ENCODE data around the gene ANO6.

Gene ANO6

GRCh38 chr12:45189766-45190403 lies 26.0 kb upstream of the ANO6 start:
- Histone ChIP-seq H3K27me3 (ENCODE audit: control insufficient read depth, insufficient read depth, low read length) (no peaks in the 10 kb centered on the region), H3K4me1 (ENCODE audit: control insufficient read depth, insufficient read depth, low read length) (no peaks in the 10 kb centered on the region), H3K9me3 (replicated peaks; ENCODE audit: low read length) (no peaks in the 10 kb centered on the region), H3K9ac (ENCODE audit: low read depth, low read length) (no peak overlapping the region), H3K36me3 (ENCODE audit: insufficient read depth, low read length) (no peaks in the 10 kb centered on the region), H3K4me3 (ENCODE audit: low read length) (no peak overlapping the region), H3K4me2 (ENCODE audit: low read length) (no peak overlapping the region)

- no peaks in the 10 kb centered on the region for H3K4me1 ChIP-seq (ENCODE audit: control insufficient read depth, insufficient read depth, low read length)
- no peaks in the 10 kb centered on the region for H3K36me3 ChIP-seq (ENCODE audit: insufficient read depth, low read length)
- H3K4me3 ChIP-seq (ENCODE audit: low read length) = no peak overlapping the region
- H3K9ac ChIP-seq (ENCODE audit: low read depth, low read length) = no peak overlapping the region
- no peaks in the 10 kb centered on the region for H3K27me3 ChIP-seq (ENCODE audit: control insufficient read depth, insufficient read depth, low read length)
- no peak overlapping the region for H3K4me2 ChIP-seq (ENCODE audit: low read length)
- H3K9me3 ChIP-seq (replicated peaks; ENCODE audit: low read length) = no peaks in the 10 kb centered on the region
These were observed 24.7 kb upstream of the ANO6 start for GRCh38 chr12:45191239-45191638.

GRCh38 chr12:45192707-45193106 lies 23.2 kb upstream of the ANO6 start:
- H3K27me3 ChIP-seq (ENCODE audit: control insufficient read depth, insufficient read depth, low read length) = no peaks in the 10 kb centered on the region
- H3K9me3 ChIP-seq (replicated peaks; ENCODE audit: low read length) = no peaks in the 10 kb centered on the region
- no peak overlapping the region for H3K4me3 ChIP-seq (ENCODE audit: low read length)
- H3K36me3 ChIP-seq (ENCODE audit: insufficient read depth, low read length) = no peaks in the 10 kb centered on the region
- H3K4me2 ChIP-seq (ENCODE audit: low read length) = no peak overlapping the region
- H3K4me1 ChIP-seq (ENCODE audit: control insufficient read depth, insufficient read depth, low read length) = no peaks in the 10 kb centered on the region
- no peak overlapping the region for H3K9ac ChIP-seq (ENCODE audit: low read depth, low read length)

GRCh38 chr12:45200491-45201043 lies 15.3 kb upstream of the ANO6 start:
- Histone ChIP-seq H3K9me3 (replicated peaks; ENCODE audit: low read length) (no peaks in the 10 kb centered on the region), H3K4me1 (ENCODE audit: control insufficient read depth, insufficient read depth, low read length) (peaks cover 5% of the 10 kb centered on the region), H3K9ac (ENCODE audit: low read depth, low read length) (no peak overlapping the region), H3K4me3 (ENCODE audit: low read length) (no peak overlapping the region), H3K4me2 (ENCODE audit: low read length) (no peak overlapping the region), H3K27me3 (ENCODE audit: control insufficient read depth, insufficient read depth, low read length) (no peaks in the 10 kb centered on the region), H3K36me3 (ENCODE audit: insufficient read depth, low read length) (no peaks in the 10 kb centered on the region)

GRCh38 chr12:45203767-45204166 lies 12.1 kb upstream of the ANO6 start:
- no peak overlapping the region for H3K9ac ChIP-seq (ENCODE audit: low read depth, low read length)
- no peaks in the 10 kb centered on the region for H3K36me3 ChIP-seq (ENCODE audit: insufficient read depth, low read length)
- no peaks in the 10 kb centered on the region for H3K9me3 ChIP-seq (replicated peaks; ENCODE audit: low read length)

GRCh38 chr12:45204757-45205156 lies 11.1 kb upstream of the ANO6 start:
- no peak overlapping the region for H3K4me2 ChIP-seq (ENCODE audit: low read length)
- H3K9me3 ChIP-seq (replicated peaks; ENCODE audit: low read length) = no peaks in the 10 kb centered on the region
- H3K27me3 ChIP-seq (ENCODE audit: control insufficient read depth, insufficient read depth, low read length) = no peaks in the 10 kb centered on the region
- H3K36me3 ChIP-seq (ENCODE audit: insufficient read depth, low read length) = no peaks in the 10 kb centered on the region
- no peak overlapping the region for H3K4me3 ChIP-seq (ENCODE audit: low read length)
- peaks cover 5% of the 10 kb centered on the region for H3K4me1 ChIP-seq (ENCODE audit: control insufficient read depth, insufficient read depth, low read length)
- H3K9ac ChIP-seq (ENCODE audit: low read depth, low read length) = no peak overlapping the region

More at GRCh38 chr12:45203767-45204166, 12.1 kb upstream of the ANO6 start:
- Histone ChIP-seq H3K4me3 (ENCODE audit: low read length) (no peak overlapping the region), H3K4me2 (ENCODE audit: low read length) (no peak overlapping the region), H3K27me3 (ENCODE audit: control insufficient read depth, insufficient read depth, low read length) (no peaks in the 10 kb centered on the region), H3K4me1 (ENCODE audit: control insufficient read depth, insufficient read depth, low read length) (peaks cover 5% of the 10 kb centered on the region)

GRCh38 chr12:45205165-45205825 lies 10.6 kb upstream of the ANO6 start:
- Histone ChIP-seq H3K9me3 (replicated peaks; ENCODE audit: low read length) (no peaks in the 10 kb centered on the region), H3K27me3 (ENCODE audit: control insufficient read depth, insufficient read depth, low read length) (no peaks in the 10 kb centered on the region), H3K4me1 (ENCODE audit: control insufficient read depth, insufficient read depth, low read length) (peaks cover under 1% of the 10 kb centered on the region), H3K4me3 (ENCODE audit: low read length) (no peak overlapping the region), H3K36me3 (ENCODE audit: insufficient read depth, low read length) (no peaks in the 10 kb centered on the region), H3K4me2 (ENCODE audit: low read length) (no peak overlapping the region), H3K9ac (ENCODE audit: low read depth, low read length) (no peak overlapping the region)

- H3K9me3 ChIP-seq (replicated peaks; ENCODE audit: low read length) = no peaks in the 10 kb centered on the region
- no peaks in the 10 kb centered on the region for H3K27me3 ChIP-seq (ENCODE audit: control insufficient read depth, insufficient read depth, low read length)
- H3K9ac ChIP-seq (ENCODE audit: low read depth, low read length) = no peak overlapping the region
- no peaks in the 10 kb centered on the region for H3K36me3 ChIP-seq (ENCODE audit: insufficient read depth, low read length)
- no peak overlapping the region for H3K4me3 ChIP-seq (ENCODE audit: low read length)
- H3K4me2 ChIP-seq (ENCODE audit: low read length) = no peak overlapping the region
- no peaks in the 10 kb centered on the region for H3K4me1 ChIP-seq (ENCODE audit: control insufficient read depth, insufficient read depth, low read length)
These were observed 7.0 kb upstream of the ANO6 start for GRCh38 chr12:45208604-45209487.

GRCh38 chr12:45209784-45210183 lies 6.1 kb upstream of the ANO6 start:
- no peak overlapping the region for H3K4me2 ChIP-seq (ENCODE audit: low read length)
- H3K27me3 ChIP-seq (ENCODE audit: control insufficient read depth, insufficient read depth, low read length) = no peaks in the 10 kb centered on the region
- H3K36me3 ChIP-seq (ENCODE audit: insufficient read depth, low read length) = no peaks in the 10 kb centered on the region
- H3K4me1 ChIP-seq (ENCODE audit: control insufficient read depth, insufficient read depth, low read length) = no peaks in the 10 kb centered on the region
- no peak overlapping the region for H3K4me3 ChIP-seq (ENCODE audit: low read length)
- no peak overlapping the region for H3K9ac ChIP-seq (ENCODE audit: low read depth, low read length)
- H3K9me3 ChIP-seq (replicated peaks; ENCODE audit: low read length) = no peaks in the 10 kb centered on the region

GRCh38 chr12:45212064-45212463 lies 3.8 kb upstream of the ANO6 start:
- Histone ChIP-seq H3K4me3 (ENCODE audit: low read length) (no peak overlapping the region), H3K36me3 (ENCODE audit: insufficient read depth, low read length) (no peaks in the 10 kb centered on the region), H3K4me1 (ENCODE audit: control insufficient read depth, insufficient read depth, low read length) (no peaks in the 10 kb centered on the region), H3K27me3 (ENCODE audit: control insufficient read depth, insufficient read depth, low read length) (no peaks in the 10 kb centered on the region), H3K9me3 (replicated peaks; ENCODE audit: low read length) (no peaks in the 10 kb centered on the region), H3K4me2 (ENCODE audit: low read length) (no peak overlapping the region), H3K9ac (ENCODE audit: low read depth, low read length) (no peak overlapping the region)

- Histone ChIP-seq H3K36me3 (ENCODE audit: insufficient read depth, low read length) (no peaks in the 10 kb centered on the region), H3K4me1 (ENCODE audit: control insufficient read depth, insufficient read depth, low read length) (peaks cover 4% of the 10 kb centered on the region), H3K4me3 (ENCODE audit: low read length) (no peak overlapping the region), H3K9ac (ENCODE audit: low read depth, low read length) (no peak overlapping the region), H3K9me3 (replicated peaks; ENCODE audit: low read length) (no peaks in the 10 kb centered on the region), H3K4me2 (ENCODE audit: low read length) (no peak overlapping the region), H3K27me3 (ENCODE audit: control insufficient read depth, insufficient read depth, low read length) (no peaks in the 10 kb centered on the region)
These were observed 2.8 kb upstream of the ANO6 start for GRCh38 chr12:45213107-45213506.

Data from skeletal muscle satellite cell (primary cell).